Measurements from ENCODE around the gene LGR4. TPM values are rescaled to one million over a fixed set of nuclear protein-coding genes. Genes with fewer than 3 reads are reported as not detected.

The LGR4 gene
- total and polyA plus RNA-seq, 2 of the 13 experiments (the other 11 are each of a cell fraction or from before 2014, with no cell fraction given) = 42.1 to 68.7 TPM

DNA sequence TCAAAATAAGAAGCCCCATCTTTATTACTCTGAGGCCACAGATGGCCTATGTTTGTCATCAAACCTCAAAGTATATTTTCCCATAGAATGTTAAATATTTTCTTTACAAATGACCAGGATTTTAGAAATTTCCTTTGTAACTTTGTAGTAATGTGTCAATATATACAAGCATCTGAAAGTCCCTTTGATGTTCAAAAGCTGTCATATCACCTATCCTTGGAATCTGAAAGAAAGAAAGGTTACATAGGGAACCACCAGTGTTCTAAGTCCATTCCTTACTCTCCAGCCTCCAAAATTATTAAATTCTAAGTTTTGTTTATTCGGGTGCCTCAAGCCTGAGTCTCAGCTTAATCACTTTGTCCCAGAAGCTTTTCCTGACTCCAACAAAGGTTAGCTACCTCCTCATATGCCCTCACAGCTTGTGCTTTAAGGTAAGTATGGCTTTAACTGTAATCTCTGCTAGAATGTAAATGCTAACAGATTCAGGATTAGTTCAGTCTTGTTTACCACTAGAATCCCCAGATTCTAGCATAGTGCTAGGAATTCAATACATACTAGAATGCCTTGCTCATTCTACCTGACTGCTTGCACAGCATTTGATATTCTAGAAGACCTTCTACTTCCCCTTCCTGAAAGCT is 141.8 kb downstream of the LGR4 start (continued):
- no peak for TF ChIP-seq ATM (IDR thresholded peaks at IDR 0.05; ENCODE audit: borderline replicate concordance)
- TF ChIP-seq ZNF446 (CRISPR knock-in tag; IDR thresholded peaks at IDR 0.05) = no peak
- TF ChIP-seq GFI1 (CRISPR knock-in tag; IDR thresholded peaks at IDR 0.05; ENCODE audit: borderline replicate concordance) = peak; percentile 72
- no peak for TF ChIP-seq ZNF720 (CRISPR knock-in tag; IDR thresholded peaks at IDR 0.05)
- no peak for TF ChIP-seq RBM22 (optimal IDR thresholded peaks at IDR 0.05; ENCODE audit: low read length)
- no peak for TF ChIP-seq HHEX (CRISPR knock-in tag; IDR thresholded peaks at IDR 0.05)
- no peak for TF ChIP-seq ZNF766 (CRISPR knock-in tag; IDR thresholded peaks at IDR 0.05; ENCODE audit: borderline replicate concordance)
- TF ChIP-seq, protein P1, sequence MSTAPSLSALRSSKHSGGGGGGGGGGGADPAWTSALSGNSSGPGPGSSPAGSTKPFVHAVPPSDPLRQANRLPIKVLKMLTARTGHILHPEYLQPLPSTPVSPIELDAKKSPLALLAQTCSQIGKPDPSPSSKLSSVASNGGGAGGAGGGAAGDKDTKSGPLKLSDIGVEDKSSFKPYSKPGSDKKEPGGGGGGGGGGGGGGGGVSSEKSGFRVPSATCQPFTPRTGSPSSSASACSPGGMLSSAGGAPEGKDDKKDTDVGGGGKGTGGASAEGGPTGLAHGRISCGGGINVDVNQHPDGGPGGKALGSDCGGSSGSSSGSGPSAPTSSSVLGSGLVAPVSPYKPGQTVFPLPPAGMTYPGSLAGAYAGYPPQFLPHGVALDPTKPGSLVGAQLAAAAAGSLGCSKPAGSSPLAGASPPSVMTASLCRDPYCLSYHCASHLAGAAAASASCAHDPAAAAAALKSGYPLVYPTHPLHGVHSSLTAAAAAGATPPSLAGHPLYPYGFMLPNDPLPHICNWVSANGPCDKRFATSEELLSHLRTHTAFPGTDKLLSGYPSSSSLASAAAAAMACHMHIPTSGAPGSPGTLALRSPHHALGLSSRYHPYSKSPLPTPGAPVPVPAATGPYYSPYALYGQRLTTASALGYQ (CRISPR knock-in tag; IDR thresholded peaks at IDR 0.05) = 0 out of 2 replicates have a peak, but pooled peaks have one; percentile 78
- TF ChIP-seq ZBTB8A (CRISPR knock-in tag; IDR thresholded peaks at IDR 0.05; ENCODE audit: borderline replicate concordance, low read depth) = no peak
- no peak; the same call in 1 of the 2 replicates for TF ChIP-seq BRCA1 (CRISPR knock-in tag; IDR thresholded peaks at IDR 0.05)
- no peak for TF ChIP-seq ZNF558 (CRISPR knock-in tag; IDR thresholded peaks at IDR 0.05; ENCODE audit: borderline replicate concordance)
- peak; percentile 57 for TF ChIP-seq NR2F6 (IDR thresholded peaks at IDR 0.05)
- peak; percentile 65 for TF ChIP-seq NR2F6 (CRISPR knock-in tag; IDR thresholded peaks at IDR 0.05)
- no peak for TF ChIP-seq ZC3H13 (CRISPR knock-in tag; IDR thresholded peaks at IDR 0.05)
- TF ChIP-seq KDM2A (CRISPR knock-in tag; IDR thresholded peaks at IDR 0.05; ENCODE audit: borderline replicate concordance, low read depth) = no peak
- TF ChIP-seq TSC22D2 (CRISPR knock-in tag; IDR thresholded peaks at IDR 0.05; ENCODE audit: borderline replicate concordance) = no peak
- TF ChIP-seq ZNF781 (CRISPR knock-in tag; IDR thresholded peaks at IDR 0.05; ENCODE audit: borderline replicate concordance, not compliant biosample characterization) = no peak
- TF ChIP-seq ATAD3A (CRISPR knock-in tag; IDR thresholded peaks at IDR 0.05) = no peak
- TF ChIP-seq SAFB2 (CRISPR knock-in tag; IDR thresholded peaks at IDR 0.05; ENCODE audit: borderline replicate concordance, low read depth) = no peak
- TF ChIP-seq, protein P2, sequence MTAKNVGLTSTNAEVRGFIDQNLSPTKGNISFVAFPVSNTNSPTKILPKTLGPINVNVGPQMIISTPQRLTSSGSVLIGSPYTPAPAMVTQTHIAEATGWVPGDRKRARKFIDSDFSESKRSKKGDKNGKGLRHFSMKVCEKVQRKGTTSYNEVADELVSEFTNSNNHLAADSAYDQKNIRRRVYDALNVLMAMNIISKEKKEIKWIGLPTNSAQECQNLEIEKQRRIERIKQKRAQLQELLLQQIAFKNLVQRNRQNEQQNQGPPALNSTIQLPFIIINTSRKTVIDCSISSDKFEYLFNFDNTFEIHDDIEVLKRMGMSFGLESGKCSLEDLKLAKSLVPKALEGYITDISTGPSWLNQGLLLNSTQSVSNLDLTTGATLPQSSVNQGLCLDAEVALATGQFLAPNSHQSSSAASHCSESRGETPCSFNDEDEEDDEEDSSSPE (CRISPR knock-in tag; IDR thresholded peaks at IDR 0.05) = no peak
- TF ChIP-seq, protein P3, sequence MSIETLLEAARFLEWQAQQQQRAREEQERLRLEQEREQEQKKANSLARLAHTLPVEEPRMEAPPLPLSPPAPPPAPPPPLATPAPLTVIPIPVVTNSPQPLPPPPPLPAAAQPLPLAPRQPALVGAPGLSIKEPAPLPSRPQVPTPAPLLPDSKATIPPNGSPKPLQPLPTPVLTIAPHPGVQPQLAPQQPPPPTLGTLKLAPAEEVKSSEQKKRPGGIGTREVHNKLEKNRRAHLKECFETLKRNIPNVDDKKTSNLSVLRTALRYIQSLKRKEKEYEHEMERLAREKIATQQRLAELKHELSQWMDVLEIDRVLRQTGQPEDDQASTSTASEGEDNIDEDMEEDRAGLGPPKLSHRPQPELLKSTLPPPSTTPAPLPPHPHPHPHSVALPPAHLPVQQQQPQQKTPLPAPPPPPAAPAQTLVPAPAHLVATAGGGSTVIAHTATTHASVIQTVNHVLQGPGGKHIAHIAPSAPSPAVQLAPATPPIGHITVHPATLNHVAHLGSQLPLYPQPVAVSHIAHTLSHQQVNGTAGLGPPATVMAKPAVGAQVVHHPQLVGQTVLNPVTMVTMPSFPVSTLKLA (IDR thresholded peaks at IDR 0.05) = no peak
- no peak for TF ChIP-seq MAFF (IDR thresholded peaks at IDR 0.05; ENCODE audit: low read depth, low read length)

All from HepG2 (cell line).